Measurements from ENCODE around the gene DNAJC18.

DNA sequence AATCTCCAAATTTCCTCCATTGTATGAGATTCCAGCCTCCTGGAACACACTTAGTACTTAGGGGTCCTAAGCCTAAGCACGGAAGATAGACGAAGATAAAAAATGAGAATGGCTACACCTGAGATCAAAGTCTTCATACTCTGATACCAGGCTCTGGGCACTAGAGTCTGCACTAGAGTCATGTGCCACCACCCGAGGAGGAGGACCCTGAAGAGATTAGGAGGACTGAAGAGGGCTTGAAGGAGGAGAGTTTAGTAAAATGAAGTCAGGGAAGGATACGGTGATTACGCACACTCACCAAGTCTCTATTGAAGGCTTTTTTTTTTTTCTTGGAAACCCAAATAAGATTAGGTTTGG, 34.9 kb downstream of the DNAJC18 start:
- TF ChIP-seq, protein P1, sequence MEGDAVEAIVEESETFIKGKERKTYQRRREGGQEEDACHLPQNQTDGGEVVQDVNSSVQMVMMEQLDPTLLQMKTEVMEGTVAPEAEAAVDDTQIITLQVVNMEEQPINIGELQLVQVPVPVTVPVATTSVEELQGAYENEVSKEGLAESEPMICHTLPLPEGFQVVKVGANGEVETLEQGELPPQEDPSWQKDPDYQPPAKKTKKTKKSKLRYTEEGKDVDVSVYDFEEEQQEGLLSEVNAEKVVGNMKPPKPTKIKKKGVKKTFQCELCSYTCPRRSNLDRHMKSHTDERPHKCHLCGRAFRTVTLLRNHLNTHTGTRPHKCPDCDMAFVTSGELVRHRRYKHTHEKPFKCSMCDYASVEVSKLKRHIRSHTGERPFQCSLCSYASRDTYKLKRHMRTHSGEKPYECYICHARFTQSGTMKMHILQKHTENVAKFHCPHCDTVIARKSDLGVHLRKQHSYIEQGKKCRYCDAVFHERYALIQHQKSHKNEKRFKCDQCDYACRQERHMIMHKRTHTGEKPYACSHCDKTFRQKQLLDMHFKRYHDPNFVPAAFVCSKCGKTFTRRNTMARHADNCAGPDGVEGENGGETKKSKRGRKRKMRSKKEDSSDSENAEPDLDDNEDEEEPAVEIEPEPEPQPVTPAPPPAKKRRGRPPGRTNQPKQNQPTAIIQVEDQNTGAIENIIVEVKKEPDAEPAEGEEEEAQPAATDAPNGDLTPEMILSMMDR (IDR thresholded peaks at IDR 0.05; ENCODE audit: low read length) = no peak; the same call in 1 of the 2 replicates
- no peak for TF ChIP-seq EZH2 (IDR thresholded peaks at IDR 0.05; ENCODE audit: borderline replicate concordance, low read length)

Measured in OCI-LY1 (cell line).